K562 treated with DMSO at 1 percent for 24 hours (cell line): ENCODE results near the gene TRIM61. TPM values are rescaled to one million over a fixed set of nuclear protein-coding genes. Genes with fewer than 3 reads are reported as not detected.

Experiments
- total RNA-seq: library from RNA; unstranded; fragments of 300-600 nt; gene quantifications from 2 replicates; pipeline ENCODE4 v1.2.3, GENCODE V29; 2022; ENCODE audit warnings: low read depth; ENCODE audit not compliant: insufficient read depth

TRIM61 gene
- total RNA-seq = 0.64 and 1.4 TPM in 2 replicates

GRCh38 chr4:164977243-164978164, at the start of gene TRIM61:
Gene TRIM61 (minus strand): TSS chr4:164977657. CDS start chr4:164970002, 7,655 bp downstream.

Other genes starting within 250 kb of the TRIM61 start
- gene SMIM31, start 223.5 kb downstream of the TRIM61 start, total RNA-seq = not detected in 2 replicates
- not detected in 2 replicates for gene APELA, start 100.5 kb downstream of the TRIM61 start, total RNA-seq
- not detected in 2 replicates for gene TRIM60, start 54.3 kb upstream of the TRIM61 start, total RNA-seq
- not detected in 2 replicates for gene TRIM75, start 76.2 kb upstream of the TRIM61 start, total RNA-seq
- 2.2 and 7.6 TPM in 2 replicates for gene TMEM192, start 135.2 kb upstream of the TRIM61 start, total RNA-seq
- gene KLHL2, start 229.9 kb upstream of the TRIM61 start, total RNA-seq = 6.2 and 7.1 TPM in 2 replicates